Activated CD4-positive, alpha-beta T cell treated with anti-CD3 and anti-CD28 coated beads for 36 hours (primary cell): ENCODE measurements around the gene FNTB. TPM values are rescaled to one million over a fixed set of nuclear protein-coding genes. Genes with fewer than 3 reads are reported as not detected.

ENCODE experiments used
- ATAC-seq: fragments of 200-7000 bp; cut with Tn5 transposase; one replicate; pipeline ENCODE4 v1.10.0; 2021; ENCODE audit warnings: mild to moderate bottlenecking, moderate library complexity
- CTCF ChIA-PET: fragments of 350-600 bp; sonication (Branson Sonifier 250); formaldehyde crosslinking; loops from one replicate; lab custom pipeline; 2021; ENCODE audit warnings: antibody characterized with exemption; lab: Charles Lee
- POLR2A ChIA-PET: fragments of 350-600 bp; sonication (Branson Sonifier 250); formaldehyde crosslinking; loops from one replicate; lab custom pipeline; 2021; ENCODE audit warnings: antibody characterized with exemption, inconsistent platforms; lab: Charles Lee
- DNase-seq: peaks from one replicate; pipeline ENCODE4 v3.0.0-alpha.2; 2020
- H3K27ac Mint-ChIP-seq: one replicate; pipeline ENCODE4 v1.8.0; 2021; ENCODE audit warnings: mixed read lengths
- H3K27me3 Mint-ChIP-seq: one replicate; pipeline ENCODE4 v1.8.0; 2021; ENCODE audit warnings: mixed read lengths
- H3K36me3 Mint-ChIP-seq: one replicate; pipeline ENCODE4 v1.8.0; 2021; ENCODE audit warnings: low read depth, mixed read lengths
- H3K4me1 Mint-ChIP-seq: one replicate; pipeline ENCODE4 v1.8.0; 2021; ENCODE audit warnings: mixed read lengths
- H3K4me3 Mint-ChIP-seq: one replicate; pipeline ENCODE4 v1.8.0; 2021; ENCODE audit warnings: mild to moderate bottlenecking, moderate library complexity, mixed read lengths
- H3K9me3 Mint-ChIP-seq: one replicate; pipeline ENCODE4 v1.8.0; 2021; ENCODE audit warnings: low read depth, mixed read lengths
- intact Hi-C, 2 experiments: fragments of 100-400 bp; cut with DNase I in 1 of 2; cut with micrococcal nuclease in 1 of 2; formaldehyde crosslinking; loops; one replicate each; pipeline versions ENCODE4 v1.14.2 to v1.15.1; 2022 to 2024; cut with DNase I, micrococcal nuclease
- total RNA-seq, 2 experiments: library from RNA; stranded (reverse); gene quantifications; one replicate each; pipeline ENCODE4 v1.2.3, GENCODE V29; 2021

The FNTB gene
- total RNA-seq, 2 experiments from 2014 or later: 18.2 to 24.9 TPM

GRCh38 chr14:64954491-64955240 is 32.0 kb upstream of the FNTB start:
- Mint-ChIP-seq H3K27me3 (no peaks in the 10 kb centered on the region), H3K4me3 (no peak overlapping the region), H3K9me3 (no peaks in the 10 kb centered on the region), H3K36me3 (peaks cover 10% of the 10 kb centered on the region), H3K27ac (no peak overlapping the region), H3K4me1 (peaks cover 3% of the 10 kb centered on the region)
- CTCF ChIA-PET: no interaction called here
- ATAC-seq: no peak
- POLR2A ChIA-PET: no interaction called here
- intact Hi-C loops: no loop called here
- DNase-seq: no peak

GRCh38 chr14:64955297-64955696 is 31.4 kb upstream of the FNTB start:
- ATAC-seq: no peak

GRCh38 chr14:64956697-64957406 is 29.8 kb upstream of the FNTB start:
- Mint-ChIP-seq H3K27ac (no peak overlapping the region), H3K36me3 (no peaks in the 10 kb centered on the region), H3K4me1 (peaks cover 3% of the 10 kb centered on the region), H3K9me3 (no peaks in the 10 kb centered on the region), H3K27me3 (no peaks in the 10 kb centered on the region), H3K4me3 (no peak overlapping the region)
- ChIA-PET CTCF (interaction anchor here (0.7 to 1.1 kb wide), 3 partner anchors 30 to 198 kb away, joined by 3 to 6 read pairs (median 4); partner anchors contain the start of gene FNTB), POLR2A (no interaction called here)
- DNase-seq: no peak
- intact Hi-C loops: no loop called here
- ATAC-seq: no peak

More at GRCh38 chr14:64955297-64955696, 31.4 kb upstream of the FNTB start:
- no peak overlapping the region for H3K4me3 Mint-ChIP-seq
- CTCF ChIA-PET: no interaction called here
- no peak for DNase-seq
- H3K27me3 Mint-ChIP-seq: no peaks in the 10 kb centered on the region
- H3K4me1 Mint-ChIP-seq: peaks cover 3% of the 10 kb centered on the region
- no peak overlapping the region for H3K27ac Mint-ChIP-seq
- H3K9me3 Mint-ChIP-seq: no peaks in the 10 kb centered on the region
- H3K36me3 Mint-ChIP-seq: peaks cover 8% of the 10 kb centered on the region
- POLR2A ChIA-PET: no interaction called here
- intact Hi-C loops: no loop called here

GRCh38 chr14:64958201-64958600 is 28.5 kb upstream of the FNTB start:
- intact Hi-C loops: no loop called here
- CTCF ChIA-PET: interaction anchor here (0.6 to 0.9 kb wide), 2 partner anchors 27 to 494 kb away, joined by 4 to 5 read pairs; no protein-coding TSS in a partner anchor
- no peaks in the 10 kb centered on the region for H3K36me3 Mint-ChIP-seq

GRCh38 chr14:64958743-64959142 is 28.0 kb upstream of the FNTB start:
- DNase-seq: no peak
- Mint-ChIP-seq H3K4me1 (no peaks in the 10 kb centered on the region), H3K27ac (no peak overlapping the region), H3K9me3 (no peaks in the 10 kb centered on the region), H3K27me3 (no peaks in the 10 kb centered on the region), H3K36me3 (no peaks in the 10 kb centered on the region), H3K4me3 (no peak overlapping the region)
- ChIA-PET CTCF (interaction anchor here (0.6 to 1.2 kb wide), 3 partner anchors 16 to 495 kb away, joined by 4 to 5 read pairs (median 5); no protein-coding TSS in a partner anchor), POLR2A (no interaction called here)
- ATAC-seq: no peak
- intact Hi-C loops: no loop called here

More at GRCh38 chr14:64958201-64958600, 28.5 kb upstream of the FNTB start:
- Mint-ChIP-seq H3K27me3 (no peaks in the 10 kb centered on the region), H3K27ac (no peak overlapping the region), H3K4me3 (no peak overlapping the region), H3K9me3 (no peaks in the 10 kb centered on the region), H3K4me1 (no peaks in the 10 kb centered on the region)
- DNase-seq (no peak), ATAC-seq (no peak)
- POLR2A ChIA-PET: no interaction called here

- Mint-ChIP-seq H3K36me3 (no peaks in the 10 kb centered on the region), H3K27ac (no peak overlapping the region), H3K9me3 (no peaks in the 10 kb centered on the region), H3K4me3 (no peak overlapping the region), H3K4me1 (no peaks in the 10 kb centered on the region), H3K27me3 (no peaks in the 10 kb centered on the region)
- DNase-seq (no peak), ATAC-seq (no peak)
- CTCF ChIA-PET: no interaction called here
- POLR2A ChIA-PET: interaction anchor here (0.6 kb wide), 1 partner anchor 270 kb away, joined by 3 read pairs; no protein-coding TSS in a partner anchor
- intact Hi-C loops: no loop called here
These were observed 25.9 kb upstream of the FNTB start for GRCh38 chr14:64960762-64961276.

- CTCF ChIA-PET: interaction anchor here (0.9 to 1.2 kb wide), 2 partner anchors 20 to 28 kb away, joined by 3 read pairs; no protein-coding TSS in a partner anchor
These were observed 23.1 kb upstream of the FNTB start for GRCh38 chr14:64963611-64964010.

GRCh38 chr14:64965356-64966000 is 21.2 kb upstream of the FNTB start:
- ChIA-PET POLR2A (no interaction called here), CTCF (interaction anchor here (0.6 kb wide), 1 partner anchor 43 kb away, joined by 4 read pairs; no protein-coding TSS in a partner anchor)
- Mint-ChIP-seq H3K4me3 (no peak overlapping the region), H3K27ac (no peak overlapping the region), H3K4me1 (peaks cover 8% of the 10 kb centered on the region), H3K9me3 (no peaks in the 10 kb centered on the region), H3K27me3 (no peaks in the 10 kb centered on the region), H3K36me3 (no peaks in the 10 kb centered on the region)
- DNase-seq: no peak
- ATAC-seq: no peak
- intact Hi-C loops: no loop called here

More at GRCh38 chr14:64963611-64964010, 23.1 kb upstream of the FNTB start:
- H3K4me3 Mint-ChIP-seq: no peak overlapping the region
- intact Hi-C loops: no loop called here
- H3K27me3 Mint-ChIP-seq: no peaks in the 10 kb centered on the region
- no peaks in the 10 kb centered on the region for H3K36me3 Mint-ChIP-seq
- H3K27ac Mint-ChIP-seq: no peak overlapping the region
- no peaks in the 10 kb centered on the region for H3K9me3 Mint-ChIP-seq
- DNase-seq: no peak
- peaks cover 8% of the 10 kb centered on the region for H3K4me1 Mint-ChIP-seq
- POLR2A ChIA-PET: no interaction called here
- ATAC-seq: no peak

GRCh38 chr14:64966976-64967375 is 19.7 kb upstream of the FNTB start:
- Mint-ChIP-seq H3K27ac (no peak overlapping the region), H3K9me3 (no peaks in the 10 kb centered on the region), H3K36me3 (no peaks in the 10 kb centered on the region), H3K4me1 (peaks cover 14% of the 10 kb centered on the region), H3K4me3 (no peak overlapping the region), H3K27me3 (no peaks in the 10 kb centered on the region)
- ATAC-seq (no peak), DNase-seq (no peak)
- intact Hi-C loops: no loop called here
- ChIA-PET POLR2A (interaction anchor here (0.6 kb wide), 1 partner anchor 57 kb away, joined by 4 read pairs; no protein-coding TSS in a partner anchor), CTCF (no interaction called here)

GRCh38 chr14:64968167-64968566 is 18.5 kb upstream of the FNTB start:
- no peak overlapping the region for H3K4me3 Mint-ChIP-seq
- ATAC-seq (no peak), DNase-seq (no peak)
- no peaks in the 10 kb centered on the region for H3K27me3 Mint-ChIP-seq
- ChIA-PET CTCF (interaction anchor here (1.1 kb wide), 1 partner anchor 28 kb away, joined by 3 read pairs; no protein-coding TSS in a partner anchor), POLR2A (no interaction called here)
- no peaks in the 10 kb centered on the region for H3K9me3 Mint-ChIP-seq
- intact Hi-C loops: no loop called here
- H3K36me3 Mint-ChIP-seq: no peaks in the 10 kb centered on the region
- no peak overlapping the region for H3K27ac Mint-ChIP-seq
- peaks cover 17% of the 10 kb centered on the region for H3K4me1 Mint-ChIP-seq

- no peaks in the 10 kb centered on the region for H3K9me3 Mint-ChIP-seq
- peak overlapping the region; percentile 43 for H3K27ac Mint-ChIP-seq
- no peaks in the 10 kb centered on the region for H3K27me3 Mint-ChIP-seq
- ChIA-PET CTCF (interaction anchor here (1.1 kb wide), 1 partner anchor 28 kb away, joined by 3 read pairs; no protein-coding TSS in a partner anchor), POLR2A (no interaction called here)
- ATAC-seq: no peak
- no peak overlapping the region for H3K4me3 Mint-ChIP-seq
- H3K36me3 Mint-ChIP-seq: no peaks in the 10 kb centered on the region
- no peak for DNase-seq
- intact Hi-C loops: no loop called here
- peaks cover 17% of the 10 kb centered on the region for H3K4me1 Mint-ChIP-seq
These were observed 18.0 kb upstream of the FNTB start for GRCh38 chr14:64968651-64969050.
